HepG2 (cell line): Measurements from ENCODE around the gene GAPT. TPM values are rescaled to one million over a fixed set of nuclear protein-coding genes. Genes with fewer than 3 reads are reported as not detected.

Experiments
- ATAC-seq: fragments of 200-7000 bp; cut with Tn5 transposase; 3 replicates; pipeline ENCODE4 v1.9.1; 2020; ENCODE audit warnings: mild to moderate bottlenecking, moderate library complexity
- BruUV-seq: library from RNA; stranded (reverse); fragments of 400-500 nt; replicated peaks from 2 replicates; lab custom pipeline; 2021; lab: Mats Ljungman, UMichigan
- CTCF ChIA-PET: fragments of 300-600 bp; formaldehyde crosslinking; extraction: SDS; loops from one replicate; lab custom pipeline; 2021; ENCODE audit warnings: low total read pairs, inconsistent platforms, low intra/inter-chr PET ratio; lab: Yijun Ruan, JAX
- POLR2A ChIA-PET: fragments of 350-600 bp; sonication (Branson Sonifier 250); formaldehyde crosslinking; loops from one replicate; lab custom pipeline; 2020; ENCODE audit warnings: antibody characterized with exemption, inconsistent platforms; lab: Yijun Ruan, JAX
- DNase-seq: peaks from one replicate; pipeline ENCODE4 v3.0.0-alpha.2; 2015; ENCODE audit warnings: low spot score
- FAIRE-seq: peaks from 3 replicates; lab custom pipeline; 2011; peaks lifted over from hg19 to GRCh38; lab: Jason Lieb, UNC
- H2AFZ ChIP-seq: one replicate; pipeline ENCODE4 v1.6.1; 2011; ENCODE audit warnings: low read length, inconsistent platforms
- H3K27ac ChIP-seq: fragments of 300-600 bp; 3 replicates; pipeline ENCODE4 v1.8.0; 2011; ENCODE audit warnings: mixed run types, mild to moderate bottlenecking, mixed read lengths, low read length, inconsistent platforms; ENCODE audit not compliant: insufficient read depth; ENCODE audit errors: extremely low read length
- H3K27me3 ChIP-seq, 2 experiments: fragments of 200-600 bp in 1 of 2; 2 replicates in 1 of 2; 3 replicates in 1 of 2; pipeline versions ENCODE4 v1.6.0 to v1.8.0; 2011; ENCODE audit warnings: low read length in 2 of 2, mild to moderate bottlenecking in 2 of 2, moderate library complexity in 2 of 2, inconsistent platforms in 1 of 2; ENCODE audit not compliant: insufficient read depth in 2 of 2, control insufficient read depth in 1 of 2
- H3K36me3 ChIP-seq, 2 experiments: fragments of 200-600 bp in 1 of 2; replicated peaks in 1 of 2; 2 replicates in 1 of 2; 3 replicates in 1 of 2; pipeline versions ENCODE4 v1.5.1 to v1.8.0; 2011; ENCODE audit warnings: low read length in 2 of 2, inconsistent platforms in 1 of 2; ENCODE audit not compliant: insufficient read depth in 2 of 2, control insufficient read depth in 1 of 2
- H3K4me1 ChIP-seq: 2 replicates; pipeline ENCODE4 v1.5.1; 2012; ENCODE audit warnings: low read length, inconsistent platforms; ENCODE audit not compliant: insufficient read depth
- H3K4me2 ChIP-seq: 2 replicates; pipeline ENCODE4 v1.6.0; 2011; ENCODE audit warnings: low read depth, low read length, inconsistent platforms
- H3K4me3 ChIP-seq, 3 experiments: fragments of 200-600 bp in 1 of 3; sonication (generic), shearing (Covaris generic) in 1 of 3; replicated peaks in 1 of 3; 2 replicates each; pipeline ENCODE4 v1.5.1; 2011 to 2016; ENCODE audit warnings: low read length in 3 of 3, inconsistent platforms in 2 of 3, low read depth in 2 of 3, mild to moderate bottlenecking in 2 of 3, control low read depth in 1 of 3, mixed read lengths in 1 of 3; ENCODE audit not compliant: insufficient read depth in 1 of 3
- H3K79me2 ChIP-seq: one replicate; pipeline ENCODE4 v1.6.1; 2011; ENCODE audit warnings: low read length, inconsistent platforms; ENCODE audit not compliant: insufficient read depth
- H3K9ac ChIP-seq: 2 replicates; pipeline ENCODE4 v1.6.0; 2011; ENCODE audit warnings: mild to moderate bottlenecking, low read depth, low read length, inconsistent platforms; ENCODE audit not compliant: insufficient read depth
- H3K9me3 ChIP-seq: 2 replicates; pipeline ENCODE4 v1.5.1; 2012; ENCODE audit warnings: mild to moderate bottlenecking, low read length
- H4K20me1 ChIP-seq: 2 replicates; pipeline ENCODE4 v1.6.0; 2011; ENCODE audit warnings: inconsistent platforms, mild to moderate bottlenecking, low read length, moderate library complexity; ENCODE audit not compliant: insufficient read depth
- CEBPB ChIP-seq: IDR thresholded peaks from 2 replicates; pipeline ENCODE4 v1.6.1; 2011; ENCODE audit warnings: low read depth, low read length, improper control_type of control experiment, borderline replicate concordance
- CREB1 ChIP-seq, 2 experiments: fragments of 450-650 bp in 1 of 2; IDR thresholded peaks; 2 replicates each; pipeline ENCODE4 v1.6.1; 2016 to 2017; ENCODE audit warnings: control low read depth in 1 of 2, mild to moderate bottlenecking in 1 of 2, missing compliant biosample characterization in 1 of 2, missing genetic modification characterization in 1 of 2
- GLI4 ChIP-seq: sonication (generic); formaldehyde crosslinking; IDR thresholded peaks from 2 replicates; pipeline ENCODE4 v1.5.1; 2020; ENCODE audit warnings: missing genetic modification reagents, mild to moderate bottlenecking, moderate library complexity, borderline replicate concordance
- LCORL ChIP-seq, 2 experiments: fragments of 450-650 bp in 1 of 2; sonication (generic) in 1 of 2; formaldehyde crosslinking in 1 of 2; IDR thresholded peaks; 2 replicates each; pipeline versions ENCODE4 v1.5.0 to v1.6.1; 2017 to 2020; ENCODE audit warnings: antibody characterized with exemption in 1 of 2, missing genetic modification reagents in 1 of 2
- NR2F1 ChIP-seq, 2 experiments: fragments of 450-650 bp in 1 of 2; formaldehyde crosslinking in 1 of 2; IDR thresholded peaks; 2 replicates each; pipeline versions ENCODE4 v1.5.0 to v1.6.1; 2016 to 2020; ENCODE audit warnings: mild to moderate bottlenecking in 1 of 2, missing compliant biosample characterization in 1 of 2, missing genetic modification reagents in 1 of 2, moderate library complexity in 1 of 2
- RFXAP ChIP-seq: sonication (generic); formaldehyde crosslinking; IDR thresholded peaks from 2 replicates; pipeline ENCODE4 v1.4.0; 2020; ENCODE audit warnings: missing genetic modification reagents, borderline replicate concordance
- SMYD3 ChIP-seq: sonication (generic); formaldehyde crosslinking; IDR thresholded peaks from 2 replicates; pipeline ENCODE4 v1.8.1; 2023; ENCODE audit warnings: mild to moderate bottlenecking, missing genetic modification reagents
- SPEN ChIP-seq: sonication (generic); formaldehyde crosslinking; IDR thresholded peaks from 2 replicates; pipeline ENCODE4 v1.5.1; 2020; ENCODE audit warnings: low read depth, mild to moderate bottlenecking, missing genetic modification reagents
- YEATS2 ChIP-seq: sonication (generic); formaldehyde crosslinking; IDR thresholded peaks from 2 replicates; pipeline ENCODE4 v1.4.0; 2020; ENCODE audit warnings: missing genetic modification reagents, borderline replicate concordance
- ZNF101 ChIP-seq: sonication (generic); formaldehyde crosslinking; IDR thresholded peaks from 2 replicates; pipeline ENCODE4 v1.4.0; 2020; ENCODE audit warnings: mild to moderate bottlenecking, low read depth, missing genetic modification reagents, borderline replicate concordance
- ZNF180 ChIP-seq: sonication (generic); formaldehyde crosslinking; IDR thresholded peaks from 2 replicates; pipeline ENCODE4 v1.4.0; 2020; ENCODE audit warnings: low read depth, missing genetic modification reagents, borderline replicate concordance
- ZNF570 ChIP-seq: sonication (generic); formaldehyde crosslinking; IDR thresholded peaks from 2 replicates; pipeline ENCODE4 v1.4.0; 2020; ENCODE audit warnings: mild to moderate bottlenecking, missing genetic modification reagents, borderline replicate concordance
- WGBS: methylation state at CpG from one replicate; pipeline ENCODE4 v1.1.6; 2017; ENCODE audit warnings: low lambda C conversion rate; 5-methylcytosine and 5-hydroxymethylcytosine counted together
- in situ Hi-C: cut with HindIII; loops from 2 replicates; pipeline ENCODE4 v1.10.0; 2017; ENCODE audit warnings: low pct_unique_long_range_greater_than_20kb; ENCODE audit not compliant: extremely low pct_ligation_motif_present
- intact Hi-C: fragments of 100-400 bp; cut with micrococcal nuclease; formaldehyde crosslinking; loops from one replicate; pipeline ENCODE4 v1.10.0; 2022; ENCODE audit not compliant: unreplicated experiment
- polyA plus RNA-seq, 8 experiments: library from polyadenylated mRNA; depleted of rRNA in 3 of 8; stranded (reverse) in 7 of 8; unstranded in 1 of 8; fragments of >200 nt; fragmentation: Illumina TruSeq in 4 of 8; extraction: Trizol in 4 of 8; gene quantifications; 2 replicates each; pipeline versions ENCODE4 v1.2.1 to v1.2.3, GENCODE V29; 2011 to 2016; ENCODE audit warnings: low read depth in 4 of 8, missing spikeins in 1 of 8, mixed read lengths in 1 of 8; ENCODE audit not compliant: insufficient read depth in 1 of 8
- total RNA-seq, 5 experiments: library from RNA; depleted of rRNA; stranded (reverse); fragments of >200 nt; fragmentation: Illumina TruSeq; extraction: Trizol; gene quantifications; 2 replicates each; pipeline ENCODE4 v1.2.3, GENCODE V29; 2016; ENCODE audit warnings: low read depth in 1 of 5
- TF ChIP-seq, protein P1 (sequence below): sonication (generic); formaldehyde crosslinking; IDR thresholded peaks from 2 replicates; pipeline ENCODE4 v1.9.0; 2021; ENCODE audit warnings: missing genetic modification reagents, borderline replicate concordance

The GAPT gene
- total and polyA plus RNA-seq, 2 of the 13 experiments (the other 11 are each of a cell fraction or from before 2014, with no cell fraction given) = not detected

GRCh38 chr5:58481066-58481676 lies 10.1 kb upstream of the GAPT start:
- no peaks in the 10 kb centered on the region for H3K79me2 ChIP-seq
- no peak overlapping the region for H2AFZ ChIP-seq
- ATAC-seq = no peak
- POLR2A ChIA-PET = no interaction called here
- no peak overlapping the region for H3K4me3 ChIP-seq
- CTCF ChIA-PET = no interaction called here
- H3K27me3 ChIP-seq = peaks cover 0 to 3% of the 10 kb centered on the region in 2 experiments; a peak in 1 of 5 replicates
- intact Hi-C loops = no loop called here
- in situ Hi-C loops = no loop called here
- H4K20me1 ChIP-seq = no peaks in the 10 kb centered on the region
- H3K36me3 ChIP-seq = no peaks in the 10 kb centered on the region
- no peak overlapping the region for H3K9ac ChIP-seq
- no peaks in the 10 kb centered on the region for H3K4me1 ChIP-seq
- TF ChIP-seq LCORL (IDR thresholded peaks at IDR 0.05) (no peak), LCORL (CRISPR knock-in tag; IDR thresholded peaks at IDR 0.05) (no peak), NR2F1 (CRISPR knock-in tag; IDR thresholded peaks at IDR 0.05) (no peak), CREB1 (IDR thresholded peaks at IDR 0.05) (peak; percentile 66; the same call in 1 of the 2 replicates), CREB1 (CRISPR knock-in tag; IDR thresholded peaks at IDR 0.05) (no peak)
- no peaks in the 10 kb centered on the region for H3K9me3 ChIP-seq
- no TSS peak for BruUV-seq
- H3K4me2 ChIP-seq = no peak overlapping the region
- no peak overlapping the region for H3K27ac ChIP-seq
- no peak for DNase-seq
- FAIRE-seq = no peak

DNA sequence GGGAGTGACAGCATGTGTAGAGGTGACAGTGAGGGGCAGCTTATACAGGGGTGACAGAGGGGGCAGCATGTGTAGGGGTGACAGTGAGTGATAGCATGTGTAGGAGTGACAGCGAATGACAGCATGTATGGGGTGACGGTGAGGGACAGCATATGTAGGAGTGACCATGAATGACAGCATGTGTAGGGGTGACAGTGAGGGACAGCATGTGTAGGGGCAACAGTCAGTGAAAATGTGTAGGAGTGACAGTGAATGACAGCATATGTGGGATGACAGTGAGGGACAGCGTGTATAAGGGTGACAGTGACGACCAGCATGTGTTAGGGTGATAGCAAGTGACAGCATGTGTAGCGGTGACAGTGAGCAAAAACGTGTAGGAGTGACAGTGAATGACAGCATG lies 9.4 kb upstream of the GAPT start:
- ATAC-seq (no peak), DNase-seq (no peak), FAIRE-seq (no peak)
- no peaks in the 10 kb centered on the region for H3K4me1 ChIP-seq
- no peak overlapping the region for H3K4me3 ChIP-seq
- no peak overlapping the region for H2AFZ ChIP-seq
- no peaks in the 10 kb centered on the region for H3K9me3 ChIP-seq
- H4K20me1 ChIP-seq = no peaks in the 10 kb centered on the region
- ChIA-PET CTCF (no interaction called here), POLR2A (no interaction called here)
- in situ Hi-C loops (no loop called here), intact Hi-C loops (no loop called here)
- no peaks in the 10 kb centered on the region for H3K36me3 ChIP-seq
- H3K79me2 ChIP-seq = no peaks in the 10 kb centered on the region
- 46% methylated on average over 6 of the region's 6 CpGs for WGBS
- no peak overlapping the region for H3K9ac ChIP-seq
- peaks cover 0 to 3% of the 10 kb centered on the region in 2 experiments; a peak in 1 of 5 replicates for H3K27me3 ChIP-seq
- no peak overlapping the region for H3K27ac ChIP-seq
- no peak overlapping the region for H3K4me2 ChIP-seq
- no TSS peak for BruUV-seq
- TF ChIP-seq SMYD3 (CRISPR knock-in tag) (no peak), ZNF101 (CRISPR knock-in tag) (no peak), GLI4 (CRISPR knock-in tag) (no peak), SPEN (CRISPR knock-in tag) (no peak), CEBPB (no peak), ZNF180 (no peak), ZNF570 (CRISPR knock-in tag) (no peak), RFXAP (CRISPR knock-in tag) (no peak), YEATS2 (CRISPR knock-in tag) (no peak)
- TF ChIP-seq, protein P1, sequence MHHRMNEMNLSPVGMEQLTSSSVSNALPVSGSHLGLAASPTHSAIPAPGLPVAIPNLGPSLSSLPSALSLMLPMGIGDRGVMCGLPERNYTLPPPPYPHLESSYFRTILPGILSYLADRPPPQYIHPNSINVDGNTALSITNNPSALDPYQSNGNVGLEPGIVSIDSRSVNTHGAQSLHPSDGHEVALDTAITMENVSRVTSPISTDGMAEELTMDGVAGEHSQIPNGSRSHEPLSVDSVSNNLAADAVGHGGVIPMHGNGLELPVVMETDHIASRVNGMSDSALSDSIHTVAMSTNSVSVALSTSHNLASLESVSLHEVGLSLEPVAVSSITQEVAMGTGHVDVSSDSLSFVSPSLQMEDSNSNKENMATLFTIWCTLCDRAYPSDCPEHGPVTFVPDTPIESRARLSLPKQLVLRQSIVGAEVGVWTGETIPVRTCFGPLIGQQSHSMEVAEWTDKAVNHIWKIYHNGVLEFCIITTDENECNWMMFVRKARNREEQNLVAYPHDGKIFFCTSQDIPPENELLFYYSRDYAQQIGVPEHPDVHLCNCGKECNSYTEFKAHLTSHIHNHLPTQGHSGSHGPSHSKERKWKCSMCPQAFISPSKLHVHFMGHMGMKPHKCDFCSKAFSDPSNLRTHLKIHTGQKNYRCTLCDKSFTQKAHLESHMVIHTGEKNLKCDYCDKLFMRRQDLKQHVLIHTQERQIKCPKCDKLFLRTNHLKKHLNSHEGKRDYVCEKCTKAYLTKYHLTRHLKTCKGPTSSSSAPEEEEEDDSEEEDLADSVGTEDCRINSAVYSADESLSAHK (CRISPR knock-in tag) = no peak
